Measurements from ENCODE around the gene BICD1.

- TF ChIP-seq CTCF (conservative IDR thresholded peaks at IDR 0.05 in 1 of 2, IDR thresholded peaks at IDR 0.05 in 1 of 2; ENCODE audit: low read depth in 1 of 2, low read length in 2 of 2) = no peak
- no peak for TF ChIP-seq EZH2 (IDR thresholded peaks at IDR 0.05; ENCODE audit: low read length, missing control alignments)
Measured at GRCh38 chr12:32395026-32395425, 288.4 kb downstream of the BICD1 start.
